Endothelial cell of umbilical vein (primary cell): ENCODE data around the gene RARA.

Experiments
- CTCF ChIP-seq, 2 donors: IDR thresholded peaks; 1 replicate in 1 of 2; 2 replicates in 1 of 2; pipeline ENCODE4 v1.5.1; 2011; ENCODE audit warnings: low read length in 2 of 2, mild to moderate bottlenecking in 2 of 2, moderate library complexity in 2 of 2, control low read depth in 1 of 2, inconsistent platforms in 1 of 2, low read depth in 1 of 2; ENCODE audit not compliant: insufficient read depth in 1 of 2; ENCODE audit errors: extremely low read depth in 1 of 2
- GATA2 ChIP-seq: IDR thresholded peaks from 2 replicates; pipeline ENCODE4 v1.7.0; 2011; ENCODE audit warnings: low read depth, mild to moderate bottlenecking, moderate library complexity, mixed read lengths, low read length; ENCODE audit not compliant: insufficient read length, insufficient read depth
- POLR2AphosphoS5 ChIP-seq: IDR thresholded peaks from 2 replicates; pipeline ENCODE4 v1.6.1; 2012; ENCODE audit warnings: low read depth, mild to moderate bottlenecking, control low read depth, low read length, moderate library complexity; ENCODE audit not compliant: insufficient read depth

- TF ChIP-seq POLR2AphosphoS5 (no peak), CTCF (IDR thresholded peaks at IDR 0.05; ENCODE audit: extremely low read depth in 1 of 2, insufficient read depth in 1 of 2, low read depth in 1 of 2, low read length in 2 of 2) (no peak), GATA2 (no peak)
These were observed 70.0 kb downstream of the RARA start for GRCh38 chr17:40378966-40379365.
